HG03457 (cell line): ENCODE results near the gene WDR91.

Source experiments
- ATAC-seq: cut with Tn5 transposase; IDR thresholded peaks from one replicate; pipeline ENCODE4 v1.9.1; 2021; ENCODE audit warnings: moderate number of reproducible peaks; ENCODE audit not compliant: unreplicated experiment

Gene WDR91

GRCh38 chr7:135211179-135211945, at the start of gene WDR91:
Gene WDR91 (minus strand): TSS chr7:135211526. CDS start chr7:135211502, 24 bp downstream.
- ATAC-seq: peak; percentile 70

GRCh38 chr7:135260470-135260869, 49.1 kb upstream of the WDR91 start:
- no peak for ATAC-seq

- no peak for ATAC-seq
Measured at GRCh38 chr7:135259702-135260101, 48.4 kb upstream of the WDR91 start.

- no peak for ATAC-seq
Measured at GRCh38 chr7:135258585-135258984, 47.3 kb upstream of the WDR91 start.

DNA sequence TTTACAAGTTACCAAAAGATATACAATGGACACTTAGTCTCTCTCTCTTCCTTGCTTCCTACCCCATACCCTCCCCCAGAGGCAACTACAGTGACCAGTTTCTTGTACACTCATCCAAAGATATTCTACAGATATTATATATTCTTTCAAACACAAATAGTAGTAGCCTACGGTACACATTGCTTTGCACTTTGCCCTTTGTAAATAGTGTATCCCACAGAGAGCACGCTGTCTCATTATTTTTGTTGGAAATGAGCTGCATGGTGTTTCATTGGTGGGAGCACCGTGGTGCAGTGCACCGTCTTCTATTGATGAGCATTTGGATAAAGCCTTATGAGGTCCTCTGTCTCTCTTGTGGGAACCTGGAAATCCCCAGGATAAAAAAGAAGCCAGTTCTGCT, 46.5 kb upstream of the WDR91 start:
- ATAC-seq: no peak

DNA sequence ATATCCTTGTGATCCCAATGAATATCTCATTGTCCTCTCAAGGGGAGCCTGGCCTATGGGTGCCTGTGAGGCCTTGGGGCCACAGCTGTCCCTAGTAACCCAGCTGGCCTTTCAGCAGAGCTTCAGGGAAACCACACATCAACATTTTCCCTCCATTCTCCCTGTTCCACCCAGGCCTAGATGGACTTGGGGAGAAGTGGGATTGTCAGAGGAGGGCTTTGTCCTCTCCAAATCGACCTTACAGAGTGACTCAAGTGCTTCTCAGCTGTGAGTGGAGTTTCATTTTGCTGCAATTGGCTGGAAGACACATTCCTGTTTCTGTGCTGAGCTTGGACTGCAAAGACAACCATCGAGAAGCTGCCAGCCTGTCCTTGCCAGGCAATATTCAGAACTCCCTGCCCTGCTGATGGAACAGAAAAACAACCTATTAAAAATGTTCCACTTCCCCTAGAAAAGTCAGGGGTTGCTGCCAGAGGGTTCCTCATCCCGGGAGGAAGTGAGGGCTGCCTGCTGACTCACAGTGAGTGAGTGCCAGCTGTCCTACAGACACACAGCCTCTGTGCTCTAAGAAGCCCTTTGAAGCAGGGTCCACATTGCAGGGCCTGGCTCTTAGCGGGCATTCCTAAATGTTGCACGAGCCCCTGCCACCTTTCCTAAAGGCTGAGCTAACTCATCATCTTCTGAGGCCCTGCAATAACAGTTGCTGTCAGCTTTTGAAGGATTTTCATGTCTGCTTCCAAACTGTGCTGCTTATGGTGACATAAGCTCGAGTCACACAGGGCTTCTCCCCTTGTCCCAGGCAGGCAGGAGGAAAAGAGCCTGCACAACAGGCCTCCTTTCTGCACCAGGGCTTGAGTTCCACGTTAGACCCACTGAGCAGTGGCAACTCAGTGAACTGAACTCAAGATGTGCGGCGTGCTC, 42.8 kb upstream of the WDR91 start:
- no peak for ATAC-seq

- no peak for ATAC-seq
Measured at GRCh38 chr7:135251496-135252391, 40.4 kb upstream of the WDR91 start.

DNA sequence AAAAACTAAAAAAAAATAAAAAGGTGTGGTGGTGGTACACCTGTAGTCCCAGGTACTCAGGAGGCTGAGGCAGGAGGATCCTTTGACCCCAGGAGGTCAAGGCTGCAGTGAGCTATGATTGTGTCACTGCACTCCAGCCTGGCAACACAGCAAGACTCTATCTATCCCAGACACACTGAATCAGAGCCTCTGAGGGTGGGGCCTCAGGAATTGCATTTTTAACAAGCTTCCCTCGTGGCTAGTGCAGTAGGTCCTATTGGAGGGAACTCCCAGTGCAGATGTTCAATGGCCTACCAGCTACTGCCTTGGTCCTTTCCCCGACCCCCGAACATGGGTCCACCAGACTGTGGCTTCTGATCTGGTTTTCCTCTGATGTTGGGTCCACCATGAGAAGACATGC, 37.2 kb upstream of the WDR91 start:
- no peak for ATAC-seq

GRCh38 chr7:135247746-135248471, 36.6 kb upstream of the WDR91 start:
- no peak for ATAC-seq

DNA sequence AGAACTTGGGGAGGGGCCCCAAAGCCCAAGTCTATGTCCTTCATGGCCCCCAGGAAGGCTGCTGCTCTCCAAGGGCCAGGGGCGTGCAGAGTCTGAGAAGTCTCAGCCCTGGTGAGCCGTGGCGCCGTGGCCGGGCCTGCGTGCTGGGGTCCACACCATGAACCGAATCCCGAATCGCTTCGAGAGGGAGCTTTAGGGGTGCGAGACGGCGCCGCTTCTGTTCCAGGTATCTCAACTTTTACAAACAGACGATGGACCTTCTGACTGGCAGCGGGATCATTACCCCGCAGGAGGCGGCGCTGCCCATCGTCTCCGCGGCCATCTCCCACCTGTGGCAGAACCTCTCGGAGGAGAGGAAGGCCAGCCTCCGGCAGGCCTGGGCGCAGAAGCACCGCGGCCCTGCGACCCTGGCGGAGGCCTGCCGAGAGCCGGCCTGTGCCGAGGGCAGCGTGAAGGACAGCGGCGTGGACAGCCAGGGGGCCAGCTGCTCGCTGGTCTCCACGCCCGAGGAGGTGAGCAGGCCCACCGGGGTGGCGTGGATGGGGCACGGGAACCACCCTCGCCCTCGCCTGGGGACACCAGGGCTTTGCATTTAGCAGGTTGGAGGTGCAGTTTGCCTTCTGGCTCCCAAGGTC, 35.0 kb upstream of the WDR91 start:
- ATAC-seq: no peak

DNA sequence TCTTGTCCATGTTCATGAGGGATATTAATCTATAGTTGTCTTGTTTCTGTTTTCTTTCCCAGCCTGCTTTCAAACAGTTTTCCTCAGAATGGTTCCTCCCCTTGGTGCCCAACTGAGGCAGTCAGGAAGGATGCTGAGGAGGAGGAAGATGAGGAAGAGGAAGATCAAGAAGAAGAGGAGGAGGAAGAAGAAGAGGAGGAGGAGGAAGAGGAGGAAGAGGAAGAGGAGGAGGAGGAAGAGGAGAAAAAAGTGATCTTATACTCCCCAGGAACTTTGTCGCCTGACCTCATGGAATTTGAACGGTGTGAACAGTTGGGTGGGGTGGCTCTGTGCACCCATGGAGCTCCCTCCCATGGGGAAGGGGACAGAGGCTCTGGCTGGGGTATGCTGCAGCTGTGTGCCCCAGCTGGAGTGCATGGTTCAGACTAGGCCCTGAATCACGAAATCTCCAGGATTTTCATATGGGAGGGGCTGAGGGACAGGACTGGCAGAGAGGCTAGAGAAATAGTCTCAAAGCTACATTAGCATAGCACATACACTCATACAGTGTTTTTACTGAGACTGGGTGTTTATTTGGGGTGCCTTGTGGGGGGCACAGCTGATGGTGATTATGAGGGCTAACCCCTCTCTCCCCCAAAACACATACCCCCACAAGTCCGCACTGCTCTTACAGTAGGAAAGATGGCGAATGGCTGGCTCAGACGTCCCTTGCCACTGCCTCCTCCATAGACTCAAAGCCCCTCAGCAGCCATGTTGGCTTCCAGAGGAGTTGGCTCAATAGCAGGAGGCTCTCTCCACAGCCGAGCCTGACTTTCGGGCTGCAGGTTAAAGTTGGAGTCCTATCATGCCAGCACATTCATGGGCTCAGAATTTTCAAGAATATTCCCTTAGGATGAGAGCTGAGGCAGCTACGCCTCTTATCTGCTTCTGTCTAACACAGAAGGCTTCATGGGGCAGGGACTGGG, 34.2 kb upstream of the WDR91 start:
- no peak for ATAC-seq

DNA sequence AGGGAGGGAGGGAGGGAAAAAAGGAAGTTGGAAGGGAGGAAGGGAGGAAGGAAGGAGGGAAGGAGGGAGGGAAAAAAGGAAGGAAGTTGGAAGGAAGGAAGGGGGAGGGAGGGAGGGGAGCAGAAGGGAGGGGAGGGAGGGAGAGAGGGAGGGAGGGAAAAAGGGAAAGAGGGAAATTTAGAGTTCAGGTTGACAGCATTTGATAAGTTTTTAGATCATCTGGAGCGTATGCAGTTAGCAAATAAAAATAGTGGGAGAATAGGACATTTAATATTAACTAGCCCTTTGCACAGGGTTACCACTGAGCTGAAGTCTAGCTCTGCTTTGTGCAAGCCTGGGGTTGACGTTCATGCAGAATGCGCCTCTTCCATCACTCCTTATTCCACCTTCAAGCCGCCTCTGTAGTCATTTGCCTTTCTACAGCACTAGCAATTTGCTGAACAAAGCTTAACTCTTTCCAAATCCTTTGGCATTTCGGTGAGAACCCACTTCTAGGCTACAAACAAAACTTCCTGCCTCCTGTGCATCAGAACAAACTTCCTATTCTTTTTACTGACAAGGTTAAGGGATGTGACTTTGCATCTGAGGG, 30.9 kb upstream of the WDR91 start:
- no peak for ATAC-seq

DNA sequence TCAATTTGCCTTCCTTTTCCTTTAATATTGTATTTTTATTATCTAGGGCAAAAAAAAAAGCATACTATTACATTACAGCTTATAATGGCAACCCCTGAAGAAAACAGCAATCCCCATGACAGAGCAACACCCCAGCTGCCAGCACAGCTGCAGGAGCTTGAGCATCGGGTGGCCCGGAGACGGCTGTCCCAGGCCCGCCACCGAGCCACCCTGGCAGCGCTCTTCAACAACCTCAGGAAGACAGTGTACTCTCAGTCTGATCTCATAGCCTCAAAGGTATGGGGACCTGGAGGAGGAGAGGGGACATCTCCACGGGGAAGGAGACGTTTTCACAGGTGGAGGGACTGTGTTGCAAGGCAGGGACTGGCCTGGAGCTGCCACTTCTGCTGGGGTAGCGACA, 29.1 kb upstream of the WDR91 start:
- ATAC-seq: no peak

DNA sequence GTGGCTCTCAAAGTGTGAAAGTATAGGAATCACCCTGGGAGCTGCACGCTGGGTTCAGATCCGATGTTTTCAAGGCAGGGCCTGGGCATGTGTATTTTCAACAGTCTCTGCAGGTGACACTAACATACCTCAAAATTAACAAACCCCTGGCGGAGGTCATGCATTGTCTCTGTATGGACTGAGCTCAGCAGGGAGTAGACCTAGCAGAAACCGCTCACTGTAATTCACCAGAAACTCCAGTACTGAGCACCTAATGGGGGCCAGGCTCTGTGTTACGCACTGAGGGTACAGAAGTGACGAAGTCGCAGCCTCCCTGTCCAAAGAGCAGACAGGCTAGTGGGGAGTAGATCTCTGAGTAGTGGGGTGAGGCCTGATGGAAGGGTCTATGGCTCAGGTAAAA, 27.9 kb upstream of the WDR91 start:
- no peak for ATAC-seq

DNA sequence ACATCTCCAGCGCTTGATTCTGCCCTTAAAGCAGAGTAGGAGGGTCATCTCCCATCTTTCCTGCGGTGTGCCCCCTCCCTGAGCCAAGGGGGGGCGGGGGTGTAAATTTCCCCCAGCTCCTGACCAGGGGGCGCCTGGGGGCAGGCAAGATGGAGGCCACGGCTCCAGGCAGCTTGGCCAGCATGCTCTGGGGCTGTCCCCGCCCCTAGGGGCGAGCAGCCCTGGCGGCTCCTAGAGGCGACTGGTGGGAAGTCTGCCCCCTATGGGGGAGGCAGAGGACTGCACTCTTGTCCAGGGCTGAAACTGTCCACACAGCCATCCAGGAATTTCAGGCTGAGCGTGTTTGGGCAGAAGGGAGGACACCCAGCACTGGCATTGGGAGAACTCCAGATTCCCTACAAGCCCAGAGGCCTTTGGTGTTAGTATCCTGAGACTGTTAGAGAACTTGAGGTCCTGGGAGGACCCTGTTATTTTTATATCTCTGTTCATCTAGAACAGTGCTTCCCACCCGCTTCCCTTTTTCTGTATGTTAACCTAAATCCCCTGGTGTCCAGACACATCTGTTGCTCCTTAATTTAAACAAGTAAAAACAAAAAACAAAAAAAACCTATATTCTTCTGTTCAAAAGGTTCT, 26.9 kb upstream of the WDR91 start:
- ATAC-seq: no peak

- peak; percentile 83 for ATAC-seq
Measured at GRCh38 chr7:135236727-135237126, 25.4 kb upstream of the WDR91 start.

DNA sequence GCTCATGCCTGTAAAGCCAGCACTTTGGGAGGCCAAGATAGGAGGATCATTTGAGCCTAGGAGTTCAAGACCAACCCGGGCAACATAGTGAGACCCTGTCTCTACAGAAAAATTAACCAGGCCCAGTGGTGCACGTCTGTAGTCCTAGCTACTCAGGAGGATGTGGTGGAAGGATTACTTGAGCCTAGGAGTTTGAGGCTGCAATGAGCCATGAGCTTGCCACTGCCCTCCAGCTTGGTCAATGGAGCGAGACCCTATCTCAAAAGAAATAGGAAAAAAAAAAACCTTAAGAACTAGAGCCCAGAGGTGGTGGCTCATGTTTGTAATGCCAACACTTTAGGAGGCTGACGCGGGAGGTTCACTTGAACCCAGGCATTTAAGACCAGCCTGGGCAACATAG, 24.5 kb upstream of the WDR91 start:
- ATAC-seq: no peak

- ATAC-seq: no peak
Measured at GRCh38 chr7:135234727-135235126, 23.4 kb upstream of the WDR91 start.
